Stimulated activated CD4-positive, alpha-beta T cell treated with anti-CD3 and anti-CD28 coated beads, TNF-alpha, amount 100 ng/mL, for 1 hour (primary cell): ENCODE measurements around the gene HOXA7.

Experiments used
- DNase-seq, 3 donors: peaks; one replicate each; pipeline ENCODE4 v3.0.0-alpha.2; 2020; ENCODE audit warnings: low read depth in 3 of 3, low spot score in 1 of 3

HOXA7 gene

DNA sequence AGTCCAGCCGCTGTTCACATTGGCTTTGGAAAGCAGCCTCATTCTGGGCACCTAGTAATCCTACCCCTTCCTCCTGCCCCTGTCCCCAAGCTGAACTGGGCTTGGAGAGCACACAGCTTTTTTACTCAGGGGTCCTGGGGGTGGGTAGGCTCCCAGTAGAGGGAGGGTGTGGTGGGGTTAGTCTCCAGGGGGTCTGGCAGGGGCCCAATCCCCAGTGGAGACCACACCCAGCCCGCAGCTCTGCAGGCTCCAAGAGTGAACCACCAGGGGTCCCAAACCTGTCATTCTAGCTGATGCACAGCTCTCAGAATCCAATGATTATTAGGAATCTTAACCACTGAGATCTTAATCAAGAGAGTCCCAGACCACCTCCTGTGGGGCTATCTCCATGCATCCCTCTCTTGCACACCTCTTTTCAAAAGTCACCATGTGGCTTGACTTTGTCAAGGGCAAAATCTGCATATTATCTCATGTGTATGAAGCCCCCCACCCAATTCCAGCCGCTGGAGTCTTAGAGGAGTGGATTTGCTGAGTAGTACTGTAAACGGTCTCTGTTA is 25.9 kb upstream of the HOXA7 start:
- no peak for DNase-seq

DNA sequence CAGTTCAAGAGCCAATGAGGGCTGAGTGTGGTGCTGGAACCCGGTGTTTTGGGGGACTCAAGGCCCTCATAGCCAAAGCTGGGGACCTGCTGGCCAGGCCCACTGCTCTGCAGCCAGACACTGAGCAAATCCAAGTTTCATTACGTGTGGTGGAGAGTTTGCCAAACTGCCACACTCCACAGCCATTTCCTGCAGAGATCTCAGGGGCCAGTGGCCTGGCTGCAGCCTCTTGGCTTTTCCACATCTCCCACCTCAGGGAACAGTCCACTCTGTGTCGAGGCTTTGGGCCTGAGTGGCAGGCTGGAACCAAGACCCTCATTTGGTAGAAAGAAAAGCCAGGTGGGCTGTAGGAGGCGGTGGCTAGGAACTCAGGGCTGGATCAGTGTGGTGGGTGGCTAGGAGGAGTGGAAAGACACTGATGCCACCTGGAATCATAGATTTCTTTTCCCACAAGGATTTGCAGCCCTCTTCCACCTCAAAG is 25.4 kb upstream of the HOXA7 start:
- no peak for DNase-seq

DNA sequence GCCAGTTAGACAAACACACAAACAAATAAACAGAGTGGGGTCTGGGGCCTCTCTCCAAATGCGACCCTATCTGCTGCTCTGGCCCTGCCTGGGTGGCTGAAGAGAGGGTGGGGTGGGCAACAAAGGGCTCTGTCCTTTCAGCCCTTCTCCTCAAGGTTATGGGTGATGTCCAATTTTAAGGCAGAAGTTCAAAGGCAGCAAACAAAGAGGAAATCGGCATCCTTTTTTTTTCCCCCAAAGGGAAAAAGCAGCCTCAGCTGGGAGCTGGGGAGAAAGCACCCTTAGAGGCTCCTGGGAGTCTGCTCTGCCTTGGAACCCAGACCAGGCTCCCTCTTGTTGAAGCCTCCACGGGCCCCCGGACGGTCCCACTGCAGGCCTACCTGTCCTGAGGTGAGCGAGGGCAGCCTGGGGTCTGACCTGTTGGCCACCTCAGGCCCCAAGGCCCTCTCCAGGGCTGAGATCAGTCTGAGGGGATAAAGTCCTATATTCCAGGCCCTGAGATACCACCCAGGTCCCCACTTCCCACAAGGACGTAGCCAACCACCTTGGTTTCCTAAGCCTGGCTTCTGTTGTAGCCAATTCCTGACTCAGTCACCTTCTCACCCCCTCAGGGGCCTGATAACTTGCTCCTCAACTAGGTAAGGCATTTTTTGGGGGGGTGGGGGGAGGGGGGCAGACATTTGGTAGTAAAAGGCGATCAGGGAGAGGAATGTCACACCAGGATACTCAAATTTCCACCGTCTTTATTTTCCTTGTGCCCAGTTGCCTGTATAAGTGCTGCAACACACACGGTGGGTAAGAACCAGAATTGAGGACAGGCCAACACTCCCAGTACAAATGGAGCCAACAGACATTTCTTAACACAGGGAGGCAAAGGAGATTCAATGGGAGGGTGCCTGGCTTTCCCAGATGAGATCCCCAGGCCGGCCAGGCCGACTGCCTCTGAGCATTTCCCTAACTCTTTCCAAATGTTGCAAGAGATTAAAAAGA is 24.3 kb upstream of the HOXA7 start:
- no peak for DNase-seq

DNA sequence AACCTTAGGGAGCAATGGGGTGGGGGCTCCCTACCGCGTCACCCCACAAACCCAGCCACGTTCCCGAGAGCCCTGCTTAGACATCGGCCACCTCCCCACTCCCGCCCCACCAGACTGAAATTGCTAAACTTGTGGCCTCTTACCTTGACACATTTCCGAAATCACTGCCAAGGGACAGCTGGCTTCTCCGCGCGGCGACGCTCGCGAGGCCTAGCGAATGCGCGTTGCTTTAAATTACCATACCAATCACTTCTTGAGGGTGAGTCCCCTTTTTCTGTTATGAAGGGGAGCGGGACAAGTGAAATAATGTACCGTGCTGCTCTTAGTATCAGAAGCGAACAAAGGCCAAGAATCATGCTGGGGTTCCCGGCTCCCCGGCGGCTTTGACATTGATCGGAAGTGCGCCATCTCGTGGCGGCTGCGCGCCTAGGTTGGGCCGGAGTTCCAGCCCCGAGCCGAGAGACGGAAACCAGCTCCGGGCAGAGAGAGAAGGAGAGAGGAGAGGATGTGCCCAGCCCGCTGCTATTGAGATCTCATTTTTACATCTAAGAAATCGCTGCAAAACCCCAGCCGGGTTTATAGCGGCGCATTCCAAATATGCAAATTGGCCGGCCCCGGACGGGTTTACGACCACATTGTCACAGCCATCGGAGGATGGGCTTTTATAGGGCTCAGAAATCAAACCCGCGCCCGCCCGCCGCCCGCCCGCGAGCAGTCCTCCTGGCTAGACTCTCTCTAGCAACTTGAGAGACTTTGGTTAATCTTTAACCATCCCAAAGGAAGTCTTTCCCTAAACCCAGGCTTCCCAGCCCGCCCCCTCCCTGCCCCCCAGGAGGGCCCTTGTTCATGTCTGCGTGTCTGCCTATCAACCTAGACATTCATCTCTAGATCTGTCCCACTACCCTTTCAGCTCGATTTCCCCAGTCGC is 23.3 kb upstream of the HOXA7 start:
- DNase-seq, result peak in 1 of 3 donors; percentile 55

DNA sequence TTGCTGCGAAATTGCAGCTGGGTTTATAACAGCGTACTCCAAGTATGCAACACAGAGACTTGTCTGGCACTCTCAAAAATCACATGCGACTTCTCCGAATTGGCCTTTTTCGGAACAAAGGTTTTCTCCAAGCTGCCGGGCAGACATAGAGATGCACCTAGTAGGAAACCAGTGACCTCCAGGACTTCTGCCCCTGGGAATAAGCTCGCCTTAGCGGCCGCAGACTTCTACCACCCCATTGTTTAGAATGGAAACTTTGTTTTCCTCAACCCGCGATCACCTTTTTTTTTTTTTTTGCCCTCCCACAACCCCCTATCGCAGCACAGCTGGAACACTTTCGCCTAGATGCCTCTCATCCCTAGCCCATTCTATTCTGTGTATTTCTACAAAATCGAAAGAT is 22.6 kb upstream of the HOXA7 start:
- DNase-seq, result no peak

DNA sequence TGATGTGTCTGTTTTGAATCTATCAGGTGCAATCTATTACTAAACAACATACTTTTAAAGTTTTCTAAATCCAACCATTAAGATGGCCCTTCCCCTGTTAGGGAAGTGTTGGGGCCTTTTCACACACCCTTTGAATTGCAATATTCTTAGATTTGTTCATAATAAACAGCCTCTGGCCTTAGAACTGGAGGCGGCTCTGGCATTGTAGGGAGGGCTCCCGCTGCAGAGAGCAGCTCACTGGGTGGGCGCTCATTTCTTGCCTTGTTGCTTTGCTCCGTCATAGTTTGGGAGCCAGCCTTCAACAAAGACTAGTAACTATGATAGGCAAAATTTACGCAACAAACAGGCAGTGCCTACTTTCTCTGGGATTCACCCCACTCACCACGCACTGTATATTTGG is 21.9 kb upstream of the HOXA7 start:
- no peak for DNase-seq

DNA sequence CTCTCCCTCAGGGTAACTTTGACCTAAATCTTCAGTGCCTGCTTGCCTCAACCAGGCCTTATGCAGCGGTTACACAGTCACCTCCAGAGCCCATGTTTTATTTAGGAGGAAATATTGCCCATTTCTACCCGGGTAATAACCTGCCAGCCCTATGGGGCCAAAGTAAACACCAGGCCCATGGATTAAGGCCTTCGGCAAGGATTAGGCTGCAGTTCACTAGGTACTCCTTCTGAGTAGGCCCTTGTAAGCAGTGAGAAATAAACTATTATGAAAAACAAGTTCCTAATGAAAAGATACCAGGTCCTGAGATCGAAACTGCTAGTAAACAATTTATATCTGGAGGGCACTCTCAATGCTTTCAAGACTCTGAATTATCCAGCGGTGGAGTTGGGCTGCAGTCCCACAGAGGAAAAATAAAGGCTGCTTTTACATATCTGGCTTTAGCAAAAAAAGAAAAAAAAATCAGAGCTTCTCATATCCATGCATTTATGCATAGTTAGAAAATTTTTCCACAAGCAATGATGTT is 21.4 kb upstream of the HOXA7 start:
- DNase-seq, result no peak

DNA sequence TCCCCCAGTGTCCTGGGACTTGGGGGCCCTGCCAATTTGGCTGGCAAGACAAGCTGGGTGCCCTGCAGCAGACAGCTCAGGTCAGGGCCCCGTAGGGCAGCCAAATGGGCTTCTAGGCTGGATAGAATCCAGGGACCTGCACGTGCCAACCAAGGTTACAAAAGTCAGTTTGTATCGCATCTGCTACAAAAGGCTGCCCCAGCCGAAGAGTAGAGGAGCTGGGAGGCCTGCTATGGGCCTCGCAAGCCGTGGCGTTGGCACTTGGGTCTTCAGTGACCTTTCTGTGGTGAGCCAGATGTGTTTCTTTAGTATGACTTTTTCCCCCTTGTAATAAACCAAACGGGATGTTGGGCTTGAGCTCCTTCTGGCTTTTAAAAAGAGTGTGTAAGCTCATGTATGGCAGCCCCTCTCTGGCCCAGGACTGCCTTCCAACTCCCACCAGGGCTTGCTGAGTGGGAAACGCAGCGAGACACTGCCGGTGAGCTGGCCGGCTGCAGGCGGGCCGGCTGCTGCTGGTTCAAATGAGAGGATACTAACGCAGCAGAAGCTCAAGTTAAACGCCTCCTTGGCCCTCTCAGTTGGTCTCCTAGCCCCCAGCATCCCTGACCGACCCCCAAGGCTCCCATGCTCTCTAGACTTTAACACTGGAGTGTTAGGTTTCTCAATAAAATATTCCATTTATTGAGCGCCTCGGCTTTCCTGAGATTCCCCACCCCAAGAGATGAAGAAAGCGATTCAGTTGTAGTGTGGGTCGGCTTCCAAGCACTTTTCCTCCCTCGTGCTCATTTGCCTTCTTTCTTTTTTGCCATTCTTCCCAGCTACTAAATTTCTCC is 20.7 kb upstream of the HOXA7 start:
- DNase-seq, result no peak

DNA sequence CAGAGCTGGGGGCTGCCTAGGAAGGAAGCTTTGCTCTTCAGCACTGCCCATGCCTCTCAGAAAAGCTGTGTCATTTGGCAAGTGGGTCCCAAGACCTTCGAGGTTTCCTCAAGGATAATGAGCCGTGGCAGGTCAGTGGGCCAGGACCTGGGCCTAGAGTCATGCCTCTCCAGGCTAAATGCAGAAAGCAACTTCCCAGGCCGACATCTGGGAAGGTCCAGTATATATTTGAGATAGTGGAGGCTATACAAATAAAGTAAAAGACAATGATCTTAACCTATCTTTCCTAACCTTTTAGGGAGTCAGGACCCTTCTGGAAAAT is 20.0 kb upstream of the HOXA7 start:
- no peak for DNase-seq

DNA sequence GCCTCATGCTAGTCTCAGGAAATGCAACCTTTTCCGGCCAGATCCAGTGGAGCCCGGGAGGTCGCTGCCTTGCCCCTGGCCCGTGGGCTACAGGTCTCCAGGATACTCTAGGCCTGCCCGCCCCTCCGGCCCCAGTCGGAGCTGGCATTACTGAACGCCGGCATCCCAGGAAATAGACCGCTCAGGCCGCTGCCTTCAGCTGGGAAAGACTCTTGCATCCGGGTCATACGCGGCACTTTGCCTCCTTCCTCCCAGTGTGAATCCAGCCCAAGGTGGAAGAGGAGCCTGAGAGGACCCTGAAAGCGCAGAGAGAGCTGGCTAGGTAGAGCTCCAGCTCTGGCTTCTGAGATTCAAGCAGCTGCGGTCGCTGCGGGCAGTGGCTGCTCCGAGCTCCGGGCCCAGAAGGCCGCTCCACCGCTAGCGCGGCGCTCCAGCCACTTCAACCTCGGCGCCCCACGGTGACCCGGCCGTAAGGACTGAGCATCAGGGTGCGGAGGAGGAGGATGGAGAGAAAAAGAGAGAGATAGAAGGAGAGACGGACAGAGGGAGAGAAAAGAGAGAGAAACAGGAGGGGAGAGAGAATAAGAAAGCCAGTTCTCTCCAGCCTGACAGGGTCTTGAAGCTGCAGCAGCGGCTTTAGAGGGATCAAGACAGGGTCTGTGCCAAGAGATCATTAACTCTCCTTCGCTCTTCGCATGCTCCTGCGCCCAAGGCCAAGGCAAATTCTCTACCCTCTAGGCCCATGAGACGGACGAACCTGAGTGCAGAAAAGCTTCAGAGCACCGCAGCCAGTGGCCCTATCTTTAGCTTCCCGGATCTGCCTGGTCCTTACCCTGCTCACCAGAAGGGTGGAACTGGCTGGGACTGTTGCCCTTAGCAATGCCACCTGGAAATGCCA is 19.4 kb upstream of the HOXA7 start:
- DNase-seq, result no peak

DNA sequence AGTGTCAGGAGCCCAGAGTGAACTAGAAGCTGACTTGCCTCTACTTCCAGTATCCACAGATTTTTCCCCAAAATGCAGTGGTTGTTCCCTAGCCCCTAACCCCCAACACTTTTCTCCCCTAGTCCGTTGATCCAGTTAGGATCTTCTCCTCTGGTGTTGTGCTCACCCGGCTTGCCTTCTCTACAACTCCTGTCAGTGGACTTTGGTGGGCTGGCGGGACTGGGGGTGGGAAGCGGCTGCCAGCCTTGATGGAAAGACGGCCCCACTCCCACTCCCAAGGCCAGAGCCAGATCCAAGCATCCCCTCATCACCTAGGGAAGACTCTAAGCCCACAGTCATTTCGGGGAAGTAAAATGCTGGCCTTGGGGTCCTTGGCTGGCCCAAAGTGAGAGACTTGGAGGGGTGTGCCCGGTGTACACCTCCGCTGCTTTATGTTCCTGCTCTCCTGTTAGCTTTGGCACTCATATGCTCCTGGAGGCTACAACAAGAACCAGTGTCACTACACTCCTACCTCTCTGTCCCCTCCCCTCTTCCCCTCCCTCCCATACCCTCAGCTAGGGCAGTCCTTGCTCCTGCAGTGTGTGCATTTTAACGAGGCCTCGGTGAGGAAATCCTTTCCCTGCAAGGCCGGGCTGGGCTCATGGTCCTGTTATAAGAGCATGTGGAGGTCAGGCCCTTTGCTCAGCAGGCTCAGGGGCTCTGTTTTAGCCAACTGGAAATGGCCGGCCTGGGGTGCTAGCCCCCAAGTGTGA is 18.6 kb upstream of the HOXA7 start:
- no peak for DNase-seq

DNA sequence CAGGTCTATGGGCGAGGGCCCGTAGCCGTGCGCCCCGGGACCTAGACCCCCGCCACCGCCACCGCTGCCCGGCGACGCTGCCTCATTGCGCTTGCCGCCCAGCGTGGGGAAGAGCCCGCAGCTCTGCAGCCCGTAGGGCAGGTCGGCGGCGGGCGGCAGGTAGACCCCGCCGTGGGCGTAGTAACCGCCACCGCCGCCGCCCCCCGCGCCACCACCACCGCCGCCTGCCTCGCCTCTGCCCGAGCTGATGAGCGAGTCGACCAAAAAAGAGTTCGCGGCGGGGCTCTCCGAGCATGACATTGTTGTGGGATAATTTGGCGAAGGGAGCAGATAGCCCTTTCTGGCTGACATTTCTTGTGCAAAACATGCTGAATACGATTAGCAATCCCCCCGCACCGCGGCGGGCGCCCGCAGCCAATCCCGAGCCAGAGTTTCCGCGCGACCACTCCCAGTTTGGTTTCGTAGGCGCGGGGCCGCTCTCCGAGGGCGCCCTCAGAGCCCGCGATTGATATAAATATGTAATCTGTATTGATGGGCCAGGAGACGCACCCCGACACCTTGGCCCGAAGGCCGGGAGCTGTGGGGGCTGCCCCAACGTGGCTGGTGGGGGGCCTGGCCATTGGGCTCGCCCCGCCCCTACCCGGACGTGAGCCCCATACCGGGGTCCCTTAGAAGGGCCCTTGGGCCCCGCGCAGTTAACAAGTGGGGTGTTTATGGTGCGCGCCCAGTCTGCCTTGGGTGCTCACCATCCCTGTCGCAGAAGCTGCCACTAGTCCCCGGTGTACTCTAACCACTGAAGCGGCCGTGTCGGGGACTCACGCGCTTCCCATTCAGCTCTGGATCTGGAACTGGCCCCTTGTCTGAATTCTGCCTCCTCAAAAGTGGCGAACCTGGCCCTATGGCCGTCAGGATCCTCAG is 17.7 kb upstream of the HOXA7 start, which contains the start of gene HOXA10:
Gene HOXA10, minus strand, starts transcription at position 365 of the 918 bp plus-strand sequence. Its CDS starts 14 bp downstream, at position 351.
- DNase-seq, result peak in 1 of 3 donors; percentile 0

DNA sequence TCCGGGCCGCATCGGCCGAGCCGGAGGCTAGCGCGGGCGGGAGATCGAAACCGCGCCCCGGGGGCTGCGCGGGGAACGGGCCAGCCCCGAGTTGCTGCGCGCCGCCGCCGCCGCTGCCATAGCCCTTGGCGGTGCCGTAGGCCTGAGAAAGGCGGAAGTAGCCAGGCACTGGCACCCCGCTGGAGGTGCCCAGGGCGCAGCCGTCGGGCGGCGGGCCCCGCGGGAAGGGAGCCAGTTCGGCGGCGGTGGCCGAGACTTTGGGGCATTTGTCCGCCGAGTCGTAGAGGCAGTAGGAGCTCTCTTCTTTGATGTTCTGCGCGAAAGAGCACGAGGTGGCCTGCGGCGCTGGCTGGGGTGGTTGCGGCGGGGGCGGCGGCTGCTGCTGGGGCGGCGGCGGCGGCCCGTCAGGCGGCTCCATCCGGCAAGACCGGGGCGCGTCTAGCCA is 17.1 kb upstream of the HOXA7 start:
- DNase-seq, result peak in 1 of 3 donors; percentile 12

DNA sequence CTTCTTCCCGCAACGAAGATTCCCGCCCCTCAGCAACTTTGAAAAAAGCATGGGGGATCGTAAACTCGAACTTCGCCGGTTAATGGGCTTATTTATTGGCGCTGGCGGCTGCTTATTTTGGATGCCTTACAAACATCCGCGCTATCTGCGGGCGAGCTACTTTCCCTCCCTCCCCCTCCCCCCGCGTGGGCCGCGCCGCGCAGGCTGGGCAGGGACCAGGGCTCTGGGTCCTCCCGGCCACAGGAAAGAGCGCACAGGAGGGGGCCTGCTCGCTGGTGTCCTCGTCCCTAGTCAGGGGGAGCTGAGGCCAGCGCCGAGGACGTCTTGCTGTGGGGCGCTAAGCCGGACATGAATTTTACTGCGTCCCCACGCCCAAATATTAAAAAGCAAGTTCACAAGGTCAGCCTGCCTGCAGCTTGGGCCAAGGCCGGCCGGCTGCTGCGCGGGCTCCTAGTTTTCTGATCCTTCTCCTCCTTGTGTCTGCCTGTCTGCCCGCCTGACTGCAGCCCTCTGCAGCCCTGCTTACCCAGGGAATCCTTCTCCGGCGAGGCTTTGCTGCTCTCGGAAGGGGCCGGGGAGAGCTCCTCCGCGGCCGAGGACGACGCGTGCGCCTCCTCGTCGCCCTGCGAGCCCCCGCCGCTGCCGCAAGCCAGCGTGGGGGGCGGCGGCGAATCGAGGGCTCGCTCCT is 16.5 kb upstream of the HOXA7 start:
- DNase-seq, result no peak

DNA sequence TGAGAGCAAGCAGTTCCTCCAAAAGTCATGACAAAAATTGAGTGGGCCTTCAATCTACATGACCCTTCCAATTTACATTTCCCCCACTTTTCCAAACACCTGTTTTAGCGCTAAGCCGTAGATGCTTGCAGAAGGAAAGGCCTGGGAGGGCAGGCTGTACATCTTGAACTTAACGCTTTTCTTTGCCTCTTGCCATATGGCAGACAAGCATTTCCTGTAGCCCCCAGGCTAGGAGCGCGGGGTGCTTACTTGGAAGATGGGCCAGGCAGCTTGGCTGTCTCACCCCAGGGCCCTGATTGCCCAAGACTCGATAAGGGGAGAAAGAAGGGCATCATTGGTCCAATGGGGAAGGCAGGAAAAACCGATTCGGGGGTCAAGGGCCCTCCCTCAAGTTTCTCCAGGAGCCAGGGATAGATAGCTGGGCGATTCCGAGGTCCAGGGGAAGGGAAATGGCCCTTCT is 15.9 kb upstream of the HOXA7 start:
- DNase-seq, result no peak

DNA sequence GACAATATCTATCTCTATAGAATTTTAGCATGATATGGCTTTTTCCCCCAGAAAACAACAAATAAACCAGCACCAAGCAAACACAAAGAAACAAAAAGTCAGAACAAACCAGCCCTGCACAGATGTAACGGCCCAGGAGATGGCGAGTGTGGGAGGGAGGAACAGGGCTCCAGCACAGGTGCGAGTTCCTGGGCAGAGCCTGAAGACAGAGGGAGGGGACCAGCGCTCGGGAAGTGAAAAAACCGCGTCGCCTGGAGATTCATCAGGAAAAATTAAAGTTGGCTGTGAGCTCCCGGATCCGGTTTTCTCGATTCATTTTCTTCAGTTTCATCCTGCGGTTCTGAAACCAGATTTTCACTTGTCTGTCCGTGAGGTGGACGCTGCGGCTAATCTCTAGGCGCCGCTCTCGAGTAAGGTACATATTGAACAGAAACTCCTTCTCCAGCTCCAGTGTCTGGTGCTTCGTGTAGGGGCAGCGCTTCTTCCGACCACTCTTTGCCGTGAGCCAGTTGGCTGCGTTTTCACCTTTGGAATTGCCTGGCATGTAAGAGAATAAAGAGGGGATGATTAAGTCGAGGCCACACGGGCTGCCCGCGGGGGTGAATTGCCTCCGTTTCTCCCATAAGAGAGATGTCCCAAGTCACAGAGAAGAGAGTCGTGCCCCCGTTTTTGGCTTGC is 15.3 kb upstream of the HOXA7 start:
- no peak for DNase-seq
